ENCODE data around the gene TANC1. TPM values are rescaled to one million over a fixed set of nuclear protein-coding genes. Genes with fewer than 3 reads are reported as not detected.
"Not testable (repeated sequence)": the region's sequence is repeated elsewhere in the genome, so short reads cannot be mapped to it uniquely, and the experiment has no call there.

TANC1 gene
- total RNA-seq, 1 donor from 2014 or later, result 20.1 TPM

DNA sequence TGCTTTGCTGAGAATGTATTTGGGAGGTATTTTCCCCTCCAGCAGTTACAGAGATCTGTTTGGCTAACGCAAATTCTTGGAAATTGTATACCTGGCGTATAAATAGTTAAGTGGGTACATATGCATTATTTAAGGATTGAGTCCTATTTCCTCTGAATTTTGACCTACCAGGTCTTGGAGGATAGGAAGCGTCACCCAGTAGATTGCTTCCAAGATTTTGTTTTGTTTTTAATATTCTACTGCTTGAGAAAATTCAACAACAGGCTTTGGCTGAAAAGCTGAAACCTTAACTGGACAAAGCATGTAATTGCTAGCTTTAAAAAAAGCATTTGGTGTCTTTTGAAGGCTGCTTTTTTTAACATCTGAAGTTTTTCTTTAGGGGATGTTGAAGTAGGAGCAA is 168.0 kb downstream of the TANC1 start:
- DNase-seq (ENCODE audit: low read depth), result no peak

DNA sequence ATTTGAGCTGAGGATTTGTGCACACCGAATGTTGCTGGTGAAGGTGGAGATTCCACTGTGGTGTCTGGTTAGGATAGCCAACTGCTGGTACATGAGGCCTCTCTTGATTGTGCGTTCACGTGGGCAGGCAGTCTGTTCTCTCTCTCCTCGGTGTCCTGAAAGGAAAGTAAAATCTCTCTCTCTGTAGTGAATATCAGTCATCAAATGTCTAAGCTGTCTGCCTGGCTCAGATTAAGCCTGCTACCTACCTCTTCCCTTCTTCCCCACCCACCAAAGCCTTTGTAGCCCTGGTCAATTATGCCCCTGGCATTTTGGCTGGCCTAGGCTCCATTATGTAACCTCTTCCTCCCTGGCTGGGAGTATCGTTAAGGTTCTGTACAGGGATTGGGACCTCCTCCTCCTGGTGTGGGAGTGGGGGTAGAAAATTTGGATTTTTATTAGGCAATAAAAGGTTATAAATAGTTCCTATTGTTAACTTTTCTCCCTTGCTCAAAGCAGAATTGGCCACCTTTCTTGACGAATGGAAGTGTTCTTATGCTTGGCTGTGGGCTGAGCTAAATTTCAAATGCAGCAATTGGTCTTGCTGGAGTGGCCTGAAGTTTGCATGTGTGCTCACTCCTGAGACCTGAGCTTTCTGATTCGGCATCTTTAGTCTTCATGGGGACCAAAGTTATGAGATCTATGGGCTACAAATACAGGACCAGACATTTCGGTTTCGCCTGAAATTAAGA is 169.2 kb downstream of the TANC1 start:
- peak; percentile 80 for DNase-seq (ENCODE audit: low read depth)

DNA sequence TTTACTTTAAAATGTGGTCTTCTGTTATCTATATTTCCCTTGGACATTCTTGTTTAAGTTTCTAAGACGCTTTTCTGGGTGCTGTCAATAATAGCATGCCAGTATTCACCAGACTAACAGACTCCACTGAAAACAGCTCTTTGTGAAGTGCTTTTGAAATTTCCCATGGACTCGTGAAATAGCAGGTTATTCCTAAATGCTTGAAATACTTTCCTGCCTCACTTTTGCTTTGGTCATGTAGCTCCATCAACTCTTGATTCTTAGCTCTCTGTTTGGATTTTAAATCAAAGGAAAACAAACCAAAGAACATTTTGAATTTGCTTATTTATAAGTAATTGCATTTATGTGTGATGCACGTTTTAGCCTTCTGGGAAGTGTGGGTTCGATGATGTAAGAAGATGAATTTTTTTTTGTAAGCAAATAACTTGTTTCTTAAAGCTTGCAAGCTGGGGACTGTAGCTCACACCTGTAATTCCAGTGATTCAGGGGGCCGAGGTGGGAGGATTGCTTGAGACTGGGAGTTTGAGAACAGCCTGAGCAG is 170.3 kb downstream of the TANC1 start:
- DNase-seq (ENCODE audit: low read depth), result no peak

DNA sequence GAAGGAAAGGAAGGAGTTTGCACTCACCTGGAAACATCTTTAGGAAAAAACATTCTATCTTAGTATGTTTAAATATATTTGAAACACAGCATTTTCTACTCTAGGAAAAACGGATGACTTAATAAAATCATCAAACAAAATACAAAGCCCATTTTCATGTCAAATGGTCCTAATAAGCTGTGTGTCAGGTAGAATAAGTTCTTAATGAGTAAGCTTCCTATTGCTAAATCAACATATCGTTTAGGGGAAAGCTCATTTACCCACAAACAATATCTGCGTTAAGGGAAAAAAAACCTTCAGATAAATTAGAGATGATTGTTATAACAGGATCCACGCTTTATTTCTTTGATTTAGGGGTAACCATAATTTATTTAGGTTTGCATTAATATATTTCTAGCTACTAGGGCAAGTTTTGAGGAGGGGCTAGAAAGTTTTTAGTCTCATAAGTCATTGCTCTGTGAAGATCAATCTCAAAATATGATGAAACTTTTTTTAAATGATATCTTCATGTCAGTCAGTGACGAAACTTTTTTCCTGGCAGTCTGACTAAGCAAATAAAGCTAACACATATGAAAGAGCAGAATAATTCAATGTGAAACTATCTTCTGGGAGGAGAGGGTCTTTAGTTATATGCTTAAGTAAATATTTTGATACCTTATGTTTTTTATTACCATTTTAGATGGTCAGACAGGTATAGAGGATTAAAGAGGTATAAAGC is 170.9 kb downstream of the TANC1 start:
- DNase-seq (ENCODE audit: low read depth), result no peak

DNA sequence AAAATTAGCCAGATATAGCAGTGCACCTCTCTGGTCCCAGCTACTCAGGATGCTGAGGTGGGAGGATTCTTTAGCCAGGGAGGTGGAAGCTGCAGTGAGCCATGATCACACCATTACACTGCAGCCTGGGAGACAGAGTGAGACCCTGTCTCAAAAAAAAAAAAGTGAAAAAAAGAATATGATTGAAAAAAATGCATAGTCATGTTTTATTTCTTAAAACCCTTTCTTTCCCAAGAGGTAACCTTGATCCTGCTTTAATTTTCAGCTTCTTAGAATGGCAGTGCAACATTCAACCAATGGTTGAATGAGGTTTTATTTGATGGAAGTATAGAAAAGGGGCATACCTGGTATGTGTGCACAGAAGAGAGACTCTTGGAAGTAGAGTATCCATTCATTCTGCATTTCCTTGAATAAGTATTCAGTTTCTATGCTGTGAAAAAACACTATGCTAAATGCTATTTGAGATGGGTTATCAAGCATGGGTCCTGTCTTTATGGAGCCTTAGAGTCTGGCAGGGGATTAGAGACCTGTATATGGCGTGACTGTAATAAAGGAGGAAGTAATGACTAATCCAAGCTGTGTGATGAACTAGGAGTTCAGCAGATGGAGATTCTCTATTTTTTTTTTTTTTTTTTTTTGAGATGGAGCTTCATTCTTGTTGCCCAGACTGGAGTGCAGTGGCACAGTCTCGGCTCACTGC is 171.8 kb downstream of the TANC1 start:
- DNase-seq (ENCODE audit: low read depth), result no peak

DNA sequence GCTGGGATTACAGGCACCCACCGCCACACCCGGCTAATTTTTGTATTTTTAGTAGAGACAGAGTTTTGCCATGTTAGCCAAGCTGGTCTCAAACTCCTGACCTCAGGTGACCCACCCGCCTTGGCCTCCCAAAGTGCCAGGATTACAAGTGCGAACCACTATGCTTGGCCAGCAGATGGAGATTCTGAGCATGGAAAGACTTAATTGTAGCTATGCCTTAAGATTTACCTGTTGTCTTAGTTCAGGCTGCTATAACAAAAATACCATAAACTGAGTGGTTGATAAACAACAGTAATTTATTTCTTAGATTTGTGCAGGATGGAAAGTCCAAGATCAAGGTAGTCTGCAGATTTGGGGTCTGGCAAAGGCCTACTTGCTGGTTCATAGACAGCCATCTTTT is 172.4 kb downstream of the TANC1 start:
- not testable (repeated sequence) for DNase-seq (ENCODE audit: low read depth)

DNA sequence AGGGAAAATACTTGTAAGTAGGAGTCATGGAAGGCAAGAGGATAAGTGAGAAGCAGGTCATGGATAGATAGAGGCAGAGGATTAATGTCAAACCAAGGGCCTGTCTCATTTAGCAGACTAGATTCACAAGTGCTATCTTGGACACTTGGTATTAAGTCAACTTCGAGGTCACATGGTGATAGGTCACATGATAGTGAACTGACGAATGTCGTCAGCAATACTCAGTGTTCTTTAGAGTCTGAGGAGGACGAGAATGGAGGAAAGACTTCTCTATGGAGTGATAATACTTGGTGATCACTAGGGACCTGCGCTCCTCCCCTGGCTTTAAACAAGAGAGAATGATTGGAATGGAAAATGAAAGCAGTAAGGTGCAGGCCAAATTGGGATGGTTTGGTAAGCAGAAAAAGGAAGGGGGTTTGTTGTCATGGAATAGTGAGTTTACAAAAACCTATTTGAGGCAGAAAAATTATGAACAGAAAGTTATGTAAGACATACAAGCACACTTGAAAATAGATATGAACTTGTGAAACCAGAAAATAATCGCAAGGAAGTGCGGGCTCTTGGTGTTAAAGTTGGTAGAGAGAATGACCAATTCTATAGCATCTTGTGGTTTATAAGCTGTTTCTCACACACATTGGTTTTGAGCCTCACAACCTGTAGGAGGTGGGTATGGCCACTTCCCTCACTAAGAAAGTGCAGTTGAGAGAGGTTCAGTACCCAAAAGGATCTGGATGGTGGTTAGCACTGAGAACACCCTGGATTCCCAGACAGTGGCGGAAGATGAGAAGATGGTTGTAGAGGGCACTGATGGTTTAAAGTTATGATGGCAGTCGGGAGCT is 176.6 kb downstream of the TANC1 start:
- no peak for DNase-seq (ENCODE audit: low read depth)

DNA sequence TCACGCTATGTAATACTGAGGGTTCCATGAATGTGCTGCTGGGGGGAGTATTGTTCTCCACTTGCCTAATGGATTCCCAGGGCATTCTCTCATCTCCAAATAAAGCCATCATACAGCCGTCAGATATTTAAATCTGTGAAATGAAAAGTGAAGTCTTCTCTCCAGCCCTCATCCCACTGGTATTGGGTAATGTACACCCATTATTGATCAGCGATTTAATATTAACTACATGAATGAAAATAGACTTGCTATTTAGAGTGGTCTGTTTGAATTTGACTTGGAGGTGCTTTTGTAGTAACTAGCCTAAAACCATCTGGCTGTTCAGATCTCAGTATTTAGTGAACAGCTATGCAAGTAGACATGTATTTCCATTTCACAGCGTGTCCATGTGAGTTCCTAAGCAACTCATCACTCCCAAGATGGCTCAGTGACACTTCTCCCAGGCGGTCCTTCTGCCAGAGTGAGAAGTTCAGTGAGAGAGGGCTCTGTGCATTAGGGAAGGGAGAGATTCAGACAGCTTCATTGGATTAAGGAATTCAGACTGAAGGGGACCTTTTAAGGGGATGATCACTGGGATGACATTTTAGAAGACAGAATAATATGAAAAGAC is 177.4 kb downstream of the TANC1 start:
- DNase-seq (ENCODE audit: low read depth), result no peak

DNA sequence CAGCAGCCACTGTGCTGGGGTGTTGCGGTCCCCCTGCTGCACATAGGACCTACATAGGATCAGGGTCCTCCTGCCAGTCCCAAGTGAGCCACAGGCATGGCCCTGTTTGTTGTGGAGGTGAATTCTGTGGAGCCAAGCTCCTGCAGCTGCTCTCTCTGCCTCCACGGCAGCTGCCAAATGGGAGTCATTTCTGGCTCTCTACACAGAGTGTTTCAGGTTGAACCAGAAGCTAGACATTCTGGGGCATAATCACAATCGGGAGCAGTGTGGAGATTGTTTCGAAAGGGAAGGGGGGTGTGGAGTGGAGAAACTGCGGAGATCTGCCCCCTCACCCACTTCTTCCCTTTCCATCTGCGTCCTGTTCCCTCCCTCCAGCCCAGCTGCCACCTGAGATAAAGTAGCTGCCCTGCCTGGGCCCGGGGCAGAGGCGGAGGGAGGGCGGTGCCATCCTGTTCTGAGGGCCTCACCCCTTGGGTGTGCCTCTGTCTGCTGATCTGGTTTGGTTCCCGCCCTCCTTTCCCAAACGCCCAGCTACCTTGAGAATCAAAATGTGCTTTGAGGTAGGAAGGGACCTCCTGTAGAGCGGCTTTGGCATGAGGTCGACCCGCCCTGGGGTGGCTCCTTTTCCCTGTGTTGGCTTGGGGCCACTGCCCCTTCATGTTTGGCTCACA is 178.7 kb downstream of the TANC1 start:
- peak; percentile 70 for DNase-seq (ENCODE audit: low read depth)

DNA sequence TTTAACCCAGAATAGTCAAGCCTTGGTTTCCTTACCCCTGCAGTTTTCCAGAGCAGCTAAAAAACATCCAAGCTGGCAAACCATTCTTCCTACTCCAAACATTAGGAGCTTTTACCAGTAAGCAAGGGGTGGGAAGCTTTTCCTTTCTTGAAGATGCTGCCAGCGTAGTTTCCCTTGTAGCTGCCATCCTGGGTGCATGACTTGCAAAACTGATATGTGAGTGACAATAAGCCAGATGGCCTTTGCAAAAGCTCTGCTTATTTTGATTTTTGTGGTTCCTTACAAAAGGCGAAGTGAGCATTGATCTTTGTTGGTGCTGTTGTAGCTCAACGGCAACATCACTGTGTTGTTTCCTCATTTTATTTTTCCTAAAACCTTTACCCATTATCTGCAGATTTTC is 179.2 kb downstream of the TANC1 start:
- DNase-seq (ENCODE audit: low read depth), result no peak

DNA sequence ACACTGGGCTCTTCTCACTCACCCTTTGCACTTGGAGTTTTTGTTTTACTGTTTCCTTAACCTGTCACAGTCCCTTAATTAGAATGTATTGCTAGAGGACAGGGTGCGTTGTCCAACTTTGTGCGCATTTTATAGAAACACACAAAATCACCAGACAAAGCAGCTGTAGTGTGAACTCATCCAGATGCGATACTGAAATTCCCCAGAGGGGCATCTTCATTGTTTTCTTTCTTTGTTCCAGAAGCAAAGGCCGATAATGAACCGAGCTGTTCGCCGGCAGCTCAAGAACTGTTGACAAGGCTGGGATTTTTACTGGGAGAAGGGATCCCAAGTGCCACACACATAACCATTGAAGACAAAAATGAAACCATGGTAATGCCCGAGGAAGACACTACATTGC is 180.5 kb downstream of the TANC1 start:
- no peak for DNase-seq (ENCODE audit: low read depth)

DNA sequence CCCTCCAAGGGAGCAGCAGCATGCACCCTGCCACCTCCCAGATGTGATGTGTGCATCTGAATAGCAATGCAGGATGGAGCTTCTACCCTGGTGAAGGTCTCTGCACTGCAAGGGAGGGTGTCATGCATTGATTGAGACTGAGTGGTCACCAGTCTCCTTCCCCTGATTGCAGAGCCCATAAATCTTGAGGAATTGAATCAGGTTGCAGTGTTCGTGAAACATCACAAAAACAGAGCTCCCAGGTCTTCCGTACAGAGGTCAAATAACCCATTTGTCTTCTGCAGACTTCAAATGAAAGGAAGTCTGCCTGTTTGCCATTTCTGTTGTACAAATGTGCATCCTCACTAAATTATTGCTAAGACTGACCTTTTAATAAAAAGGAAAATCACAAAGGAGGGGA is 181.3 kb downstream of the TANC1 start:
- DNase-seq (ENCODE audit: low read depth), result no peak

DNA sequence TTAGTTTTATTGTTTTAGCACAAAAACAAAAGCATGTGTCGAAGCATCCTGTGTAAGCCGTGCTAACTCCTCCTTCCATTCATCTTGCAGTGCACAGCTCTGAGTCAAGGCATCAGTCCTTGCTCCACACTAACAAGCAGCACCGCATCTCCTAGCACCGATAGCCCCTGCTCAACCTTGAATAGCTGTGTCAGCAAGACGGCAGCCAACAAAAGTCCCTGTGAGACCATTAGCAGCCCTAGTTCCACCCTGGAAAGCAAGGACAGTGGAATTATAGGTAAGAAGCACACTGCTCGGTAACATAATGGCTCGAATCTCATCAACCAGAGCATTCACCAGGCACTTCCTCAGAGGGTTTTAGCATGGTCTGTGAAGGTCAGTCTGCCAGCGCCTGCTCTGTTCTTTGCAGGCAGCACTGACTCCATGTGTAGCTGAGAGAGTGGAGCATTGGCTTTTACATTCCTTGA is 181.9 kb downstream of the TANC1 start:
- DNase-seq (ENCODE audit: low read depth), result no peak

DNA sequence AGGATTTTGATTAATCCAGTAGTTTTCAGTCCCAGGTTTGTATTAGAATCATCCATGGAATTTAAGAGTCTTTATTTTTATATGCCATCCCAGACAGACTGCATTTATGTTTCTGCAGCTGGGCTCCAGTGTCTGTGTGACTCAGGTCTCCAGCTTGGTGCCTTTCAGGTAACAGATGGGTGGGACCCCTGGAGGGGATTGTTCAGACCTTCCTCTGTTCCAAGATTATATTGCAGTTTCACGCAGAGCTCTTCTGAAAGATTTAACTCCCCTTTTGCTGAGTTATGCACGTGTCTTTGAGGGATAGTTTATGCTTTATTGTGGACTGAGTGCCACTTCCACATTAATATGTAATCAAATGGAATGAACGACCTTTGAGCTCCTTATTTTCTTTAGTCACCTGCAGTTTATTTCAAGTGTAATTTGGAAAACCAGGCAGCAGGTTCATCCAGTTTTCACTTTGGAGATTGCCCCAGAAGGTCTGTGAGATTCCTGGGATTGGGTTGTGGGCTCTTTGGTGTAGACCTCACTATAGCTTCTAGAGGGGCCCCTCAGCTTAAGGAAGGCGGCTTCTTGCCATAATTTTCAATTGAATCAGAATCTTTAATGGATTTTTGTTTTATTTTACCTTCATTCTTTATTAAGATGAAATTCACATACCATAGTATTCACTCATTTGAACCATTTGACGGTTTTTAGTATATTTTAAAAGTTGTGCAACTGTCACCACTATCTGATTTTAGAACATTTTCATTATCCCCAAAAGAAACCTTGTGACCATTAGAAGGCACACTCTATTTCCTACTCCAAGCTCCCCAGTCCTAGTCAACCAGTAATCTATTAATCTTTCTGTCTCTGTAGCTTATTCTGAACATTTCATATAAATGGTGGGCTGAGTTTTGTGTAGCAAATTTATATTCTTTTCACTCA is 183.0 kb downstream of the TANC1 start:
- DNase-seq (ENCODE audit: low read depth), result no peak

DNA sequence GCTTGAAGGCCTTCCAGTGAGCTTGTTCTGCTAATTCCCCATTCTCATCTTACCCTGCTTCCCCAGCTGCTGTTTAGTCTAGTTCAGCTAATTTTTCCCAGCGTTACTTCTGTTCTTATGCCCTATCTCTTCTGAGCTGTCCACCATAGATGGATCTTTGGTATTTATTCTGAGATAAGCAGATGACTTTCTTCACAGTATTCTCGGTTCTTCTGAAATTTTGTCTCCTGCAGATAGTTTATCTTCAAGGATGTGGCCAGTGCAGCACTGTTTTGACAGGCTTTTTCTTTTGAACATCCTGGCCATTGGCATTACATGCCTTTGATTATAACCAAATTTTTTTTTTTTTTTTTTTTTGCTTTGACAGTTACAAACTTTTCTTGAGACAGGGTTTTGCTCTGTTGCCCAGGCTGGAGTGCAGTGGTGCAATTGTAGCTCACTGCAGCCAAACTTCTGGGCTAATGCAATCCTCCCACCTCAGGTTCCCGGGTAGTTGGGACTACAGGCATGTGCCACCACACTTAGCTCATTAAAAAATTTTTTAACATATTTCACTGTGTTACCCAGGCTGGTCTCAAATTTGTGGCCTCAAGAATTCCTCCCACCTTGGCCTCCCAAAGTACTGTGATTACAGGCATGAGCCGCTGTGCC is 183.8 kb downstream of the TANC1 start:
- no peak for DNase-seq (ENCODE audit: low read depth)

DNA sequence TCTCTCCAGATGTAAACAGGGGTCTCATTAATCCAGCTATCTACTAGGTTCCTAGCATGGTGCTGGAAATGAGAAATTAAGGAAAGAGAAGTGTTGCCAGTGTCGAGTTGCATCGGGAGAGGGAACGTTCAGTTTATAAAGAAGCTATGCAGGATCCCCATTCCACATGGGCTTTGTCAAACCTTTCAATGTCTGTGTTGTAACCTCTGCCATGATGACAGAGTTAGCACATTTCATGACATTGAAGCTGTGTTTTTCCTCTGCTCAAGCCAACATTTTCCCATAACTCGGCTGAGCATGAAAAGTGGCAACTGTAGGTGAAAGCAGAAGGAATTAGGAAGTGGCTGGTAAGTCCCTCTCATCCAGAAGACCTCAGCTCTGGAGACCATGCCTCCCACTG is 184.6 kb downstream of the TANC1 start:
- DNase-seq (ENCODE audit: low read depth), result no peak

DNA sequence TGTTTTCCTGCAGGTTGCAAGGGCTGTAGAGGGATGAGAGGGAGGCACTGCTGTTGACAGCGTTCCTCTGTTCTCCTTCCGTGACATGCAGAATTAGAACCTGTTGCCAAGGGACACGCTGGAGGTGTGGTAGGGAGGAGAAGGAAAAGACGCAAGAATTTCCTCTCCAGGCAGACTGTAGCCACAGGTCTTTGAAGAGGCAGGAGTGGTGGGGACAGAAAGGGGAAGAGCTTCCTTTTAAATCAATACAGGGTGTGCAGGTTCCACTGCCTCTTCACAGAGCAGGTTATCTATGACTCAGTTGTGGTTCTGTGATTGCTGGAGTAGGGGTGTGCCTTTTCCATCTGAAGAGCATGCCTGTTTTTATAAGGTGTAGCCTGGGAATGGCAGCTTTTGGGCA is 185.0 kb downstream of the TANC1 start:
- DNase-seq (ENCODE audit: low read depth), result no peak

DNA sequence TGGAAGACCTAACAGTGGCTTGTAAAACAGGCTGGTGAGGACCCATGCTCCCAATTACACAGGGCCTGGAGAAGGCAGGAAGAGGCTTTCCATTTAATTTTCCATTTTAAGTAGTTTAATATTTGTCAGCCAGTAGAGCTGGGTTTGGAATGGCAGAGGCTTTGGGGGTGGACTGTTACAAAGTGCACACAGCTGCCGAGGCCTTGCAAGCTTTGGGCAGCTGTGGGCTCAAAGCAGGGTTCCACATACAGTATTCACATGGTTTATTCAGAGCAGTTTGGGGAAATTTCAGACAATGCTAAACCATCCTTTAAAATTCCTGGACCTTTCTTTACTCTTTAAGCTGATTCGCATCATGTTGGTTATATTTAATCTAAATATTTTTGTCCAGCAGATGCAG is 185.5 kb downstream of the TANC1 start:
- DNase-seq (ENCODE audit: low read depth), result peak; percentile 49
